ENCODE data around the gene ASNSD1. TPM values are rescaled to one million over a fixed set of nuclear protein-coding genes. Genes with fewer than 3 reads are reported as not detected.

The ASNSD1 gene
- polyA plus RNA-seq, 1 of the 3 experiments (the other 2 are of a cell fraction) = 15.5 TPM

DNA sequence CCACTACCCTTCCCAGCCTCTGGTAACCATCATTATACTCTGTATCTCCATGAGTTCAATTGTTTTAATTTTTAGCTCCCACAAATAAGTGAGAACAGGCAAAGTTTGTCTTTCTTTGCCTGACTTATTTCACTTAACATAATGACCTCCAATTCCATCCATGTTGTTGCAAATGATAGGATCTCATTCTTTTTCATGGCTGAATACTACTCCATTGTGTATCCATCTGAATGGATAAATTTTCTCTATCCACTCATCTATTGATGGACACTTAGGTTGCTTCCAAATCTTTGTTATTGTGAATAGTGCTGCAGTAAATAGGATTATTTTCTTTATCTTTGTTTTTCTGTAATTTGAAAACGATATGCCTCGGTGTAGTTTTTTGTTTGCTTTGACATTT is 39.4 kb downstream of the ASNSD1 start:
- no peak overlapping the region for H3K4me2 ChIP-seq
- no peaks in the 10 kb centered on the region for H3K4me1 ChIP-seq (ENCODE audit: control insufficient read depth in 1 of 2, insufficient read depth in 2 of 2, low read depth in 1 of 2, low read length in 1 of 2)
- H3F3A ChIP-seq (replicated peaks; ENCODE audit: insufficient read depth) = no peaks in the 10 kb centered on the region
- no peak overlapping the region for H3K27ac ChIP-seq (ENCODE audit: low read depth in 2 of 2, low read length in 1 of 2)
- no peaks in the 10 kb centered on the region for H3K9me2 ChIP-seq
- no peak overlapping the region for H3K4me3 ChIP-seq (ENCODE audit: low read depth in 2 of 2, low read length in 1 of 2)
- no peaks in the 10 kb centered on the region for H4K20me1 ChIP-seq (ENCODE audit: insufficient read depth)
- no peak for TF ChIP-seq IRF3 (IDR thresholded peaks at IDR 0.05; ENCODE audit: low read depth, low read length)
- no peak for TF ChIP-seq TEAD4 (IDR thresholded peaks at IDR 0.05; ENCODE audit: borderline replicate concordance, insufficient read depth)
- TF ChIP-seq MXI1 (IDR thresholded peaks at IDR 0.05; ENCODE audit: low read depth, low read length) = no peak
- TF ChIP-seq, protein P1, sequence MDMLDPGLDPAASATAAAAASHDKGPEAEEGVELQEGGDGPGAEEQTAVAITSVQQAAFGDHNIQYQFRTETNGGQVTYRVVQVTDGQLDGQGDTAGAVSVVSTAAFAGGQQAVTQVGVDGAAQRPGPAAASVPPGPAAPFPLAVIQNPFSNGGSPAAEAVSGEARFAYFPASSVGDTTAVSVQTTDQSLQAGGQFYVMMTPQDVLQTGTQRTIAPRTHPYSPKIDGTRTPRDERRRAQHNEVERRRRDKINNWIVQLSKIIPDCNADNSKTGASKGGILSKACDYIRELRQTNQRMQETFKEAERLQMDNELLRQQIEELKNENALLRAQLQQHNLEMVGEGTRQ (IDR thresholded peaks at IDR 0.05; ENCODE audit: borderline replicate concordance, low read depth, low read length) = no peak
- no peak for TF ChIP-seq NRF1 (IDR thresholded peaks at IDR 0.05; ENCODE audit: low read depth, low read length)
- no peak for TF ChIP-seq FOXM1 (IDR thresholded peaks at IDR 0.05; ENCODE audit: low read depth)
- no peak for TF ChIP-seq FOSL2 (IDR thresholded peaks at IDR 0.05; ENCODE audit: borderline replicate concordance, low read depth)
- H3K36me3 ChIP-seq (replicated peaks in 1 of 2; ENCODE audit: control insufficient read depth in 1 of 2, insufficient read depth in 2 of 2, low read length in 1 of 2) = peaks cover 0 to 4% of the 10 kb centered on the region in 2 experiments
- no peaks in the 10 kb centered on the region for H3K79me2 ChIP-seq (ENCODE audit: insufficient read depth)
- no peak overlapping the region for H2AFZ ChIP-seq (ENCODE audit: low read depth)
- H3K9ac ChIP-seq = no peak overlapping the region
- WGBS (ENCODE audit: low lambda C conversion rate) = 50% methylated on average over 2 of the region's 2 CpGs
- DNase-seq = no peak
- CTCF ChIA-PET = interaction anchor here (3.8 kb wide), 1 partner anchor 39 kb away, joined by 34 read pairs; the partner anchor contains the start of gene ASNSD1
- H3K9me3 ChIP-seq = no peaks in the 10 kb centered on the region
- POLR2A ChIA-PET = no interaction called here
- no peaks in the 10 kb centered on the region for H3K27me3 ChIP-seq (ENCODE audit: insufficient read depth)

DNA sequence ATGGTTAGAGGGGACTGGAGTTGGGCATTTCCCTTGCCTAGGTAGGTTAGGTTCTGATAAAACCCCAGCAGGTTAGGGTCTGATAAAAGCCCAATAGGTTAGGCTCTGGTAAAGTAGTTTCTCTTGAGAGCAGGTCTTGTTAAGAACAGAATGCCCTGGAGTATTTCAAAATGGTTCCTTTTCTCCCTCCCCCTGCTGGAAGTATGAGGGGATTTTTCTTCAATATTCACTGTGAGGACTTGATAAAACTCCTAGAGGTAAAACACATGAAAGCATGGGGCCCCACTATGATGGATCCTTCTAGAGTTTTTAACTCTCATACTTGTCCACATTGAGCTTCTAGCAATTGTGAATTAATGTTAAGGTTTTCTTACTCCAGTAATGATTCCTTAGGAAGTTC is 40.8 kb downstream of the ASNSD1 start:
- Histone ChIP-seq H2AFZ (ENCODE audit: low read depth) (no peak overlapping the region), H3F3A (replicated peaks; ENCODE audit: insufficient read depth) (no peaks in the 10 kb centered on the region), H3K4me2 (no peak overlapping the region), H3K9me3 (no peaks in the 10 kb centered on the region), H3K36me3 (replicated peaks in 1 of 2; ENCODE audit: control insufficient read depth in 1 of 2, insufficient read depth in 2 of 2, low read length in 1 of 2) (peaks cover 0 to 6% of the 10 kb centered on the region in 2 experiments), H3K27me3 (ENCODE audit: insufficient read depth) (no peaks in the 10 kb centered on the region), H3K9me2 (no peaks in the 10 kb centered on the region), H3K4me3 (ENCODE audit: low read depth in 2 of 2, low read length in 1 of 2) (no peak overlapping the region), H3K27ac (ENCODE audit: low read depth in 2 of 2, low read length in 1 of 2) (no peak overlapping the region), H3K9ac (no peak overlapping the region), H3K4me1 (ENCODE audit: control insufficient read depth in 1 of 2, insufficient read depth in 2 of 2, low read depth in 1 of 2, low read length in 1 of 2) (no peaks in the 10 kb centered on the region), H3K79me2 (ENCODE audit: insufficient read depth) (no peaks in the 10 kb centered on the region), H4K20me1 (ENCODE audit: insufficient read depth) (no peaks in the 10 kb centered on the region)
- CTCF ChIA-PET = interaction anchor here (1.1 to 3.8 kb wide), 2 partner anchors 41 to 61 kb away, joined by 6 to 34 read pairs; partner anchors contain the start of genes ASNSD1 and OSGEPL1
- DNase-seq = no peak
- TF ChIP-seq GATA2 (CRISPR knock-in tag; IDR thresholded peaks at IDR 0.05) (no peak), FOSL2 (IDR thresholded peaks at IDR 0.05; ENCODE audit: borderline replicate concordance, low read depth) (no peak), USF1 (IDR thresholded peaks at IDR 0.05; ENCODE audit: borderline replicate concordance, low read depth) (no peak), EP300 (IDR thresholded peaks at IDR 0.05; ENCODE audit: borderline replicate concordance in 1 of 2, low read depth in 1 of 2, low read length in 1 of 2) (no peak)
- TF ChIP-seq, protein P1 (IDR thresholded peaks at IDR 0.05; ENCODE audit: borderline replicate concordance, low read depth, low read length) = no peak
- TF ChIP-seq, protein P2, sequence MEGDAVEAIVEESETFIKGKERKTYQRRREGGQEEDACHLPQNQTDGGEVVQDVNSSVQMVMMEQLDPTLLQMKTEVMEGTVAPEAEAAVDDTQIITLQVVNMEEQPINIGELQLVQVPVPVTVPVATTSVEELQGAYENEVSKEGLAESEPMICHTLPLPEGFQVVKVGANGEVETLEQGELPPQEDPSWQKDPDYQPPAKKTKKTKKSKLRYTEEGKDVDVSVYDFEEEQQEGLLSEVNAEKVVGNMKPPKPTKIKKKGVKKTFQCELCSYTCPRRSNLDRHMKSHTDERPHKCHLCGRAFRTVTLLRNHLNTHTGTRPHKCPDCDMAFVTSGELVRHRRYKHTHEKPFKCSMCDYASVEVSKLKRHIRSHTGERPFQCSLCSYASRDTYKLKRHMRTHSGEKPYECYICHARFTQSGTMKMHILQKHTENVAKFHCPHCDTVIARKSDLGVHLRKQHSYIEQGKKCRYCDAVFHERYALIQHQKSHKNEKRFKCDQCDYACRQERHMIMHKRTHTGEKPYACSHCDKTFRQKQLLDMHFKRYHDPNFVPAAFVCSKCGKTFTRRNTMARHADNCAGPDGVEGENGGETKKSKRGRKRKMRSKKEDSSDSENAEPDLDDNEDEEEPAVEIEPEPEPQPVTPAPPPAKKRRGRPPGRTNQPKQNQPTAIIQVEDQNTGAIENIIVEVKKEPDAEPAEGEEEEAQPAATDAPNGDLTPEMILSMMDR (IDR thresholded peaks at IDR 0.05) = peak; percentile 24; the same call in 1 of the 2 replicates
- TF ChIP-seq, protein P3, sequence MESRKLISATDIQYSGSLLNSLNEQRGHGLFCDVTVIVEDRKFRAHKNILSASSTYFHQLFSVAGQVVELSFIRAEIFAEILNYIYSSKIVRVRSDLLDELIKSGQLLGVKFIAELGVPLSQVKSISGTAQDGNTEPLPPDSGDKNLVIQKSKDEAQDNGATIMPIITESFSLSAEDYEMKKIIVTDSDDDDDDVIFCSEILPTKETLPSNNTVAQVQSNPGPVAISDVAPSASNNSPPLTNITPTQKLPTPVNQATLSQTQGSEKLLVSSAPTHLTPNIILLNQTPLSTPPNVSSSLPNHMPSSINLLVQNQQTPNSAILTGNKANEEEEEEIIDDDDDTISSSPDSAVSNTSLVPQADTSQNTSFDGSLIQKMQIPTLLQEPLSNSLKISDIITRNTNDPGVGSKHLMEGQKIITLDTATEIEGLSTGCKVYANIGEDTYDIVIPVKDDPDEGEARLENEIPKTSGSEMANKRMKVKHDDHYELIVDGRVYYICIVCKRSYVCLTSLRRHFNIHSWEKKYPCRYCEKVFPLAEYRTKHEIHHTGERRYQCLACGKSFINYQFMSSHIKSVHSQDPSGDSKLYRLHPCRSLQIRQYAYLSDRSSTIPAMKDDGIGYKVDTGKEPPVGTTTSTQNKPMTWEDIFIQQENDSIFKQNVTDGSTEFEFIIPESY (IDR thresholded peaks at IDR 0.05; ENCODE audit: borderline replicate concordance, low read depth) = no peak
- POLR2A ChIA-PET = interaction anchor here (0.6 kb wide), 1 partner anchor 356 kb away, joined by 3 read pairs; no protein-coding TSS in a partner anchor
